DMS 273 treated with DMSO at 0.1 percent for 48 hours (cell line): Measurements from ENCODE around the gene DPP10.
"Not testable (repeated sequence)": the region's sequence is repeated elsewhere in the genome, so short reads cannot be mapped to it uniquely, and the experiment has no call there.

Source experiments
- DNase-seq: peaks from one replicate; lab custom pipeline; 2025; lab: John Stamatoyannopoulos, UW

The DPP10 gene

GRCh38 chr2:115427436-115427835, 985.0 kb downstream of the DPP10 start:
- DNase-seq, result no peak

GRCh38 chr2:115440746-115441145, 998.3 kb downstream of the DPP10 start:
- DNase-seq, result not testable (repeated sequence)

- no peak for DNase-seq
Observed at GRCh38 chr2:115443539-115444185, 1001.2 kb downstream of the DPP10 start.

- no peak for DNase-seq
Observed at GRCh38 chr2:115460008-115460407, 1017.6 kb downstream of the DPP10 start.

- DNase-seq, result peak; percentile 34
Observed at GRCh38 chr2:115480741-115481140, 1038.3 kb downstream of the DPP10 start.

GRCh38 chr2:115481842-115482241, 1039.4 kb downstream of the DPP10 start:
- no peak for DNase-seq

GRCh38 chr2:115483666-115484065, 1041.2 kb downstream of the DPP10 start:
- DNase-seq, result no peak

- no peak for DNase-seq
Observed at GRCh38 chr2:115484486-115484885, 1042.0 kb downstream of the DPP10 start.

- no peak for DNase-seq
Observed at GRCh38 chr2:115484983-115485382, 1042.5 kb downstream of the DPP10 start.

GRCh38 chr2:115491186-115491793, 1048.8 kb downstream of the DPP10 start:
- DNase-seq, result no peak

- no peak for DNase-seq
Observed at GRCh38 chr2:115505331-115505730, 1062.9 kb downstream of the DPP10 start.

GRCh38 chr2:115520727-115521126, 1078.3 kb downstream of the DPP10 start:
- no peak for DNase-seq

GRCh38 chr2:115524452-115524851, 1082.0 kb downstream of the DPP10 start:
- no peak for DNase-seq

- DNase-seq, result no peak
Observed at GRCh38 chr2:115529627-115530026, 1087.2 kb downstream of the DPP10 start.

- DNase-seq, result no peak
Observed at GRCh38 chr2:115533081-115533480, 1090.6 kb downstream of the DPP10 start.

- DNase-seq, result no peak
Observed at GRCh38 chr2:115541814-115542213, 1099.4 kb downstream of the DPP10 start.

- DNase-seq, result no peak
Observed at GRCh38 chr2:115542331-115542730, 1099.9 kb downstream of the DPP10 start.

- DNase-seq, result no peak
Observed at GRCh38 chr2:115543024-115543423, 1100.6 kb downstream of the DPP10 start.

GRCh38 chr2:115543461-115543860, 1101.0 kb downstream of the DPP10 start:
- DNase-seq, result no peak

- DNase-seq, result no peak
Observed at GRCh38 chr2:115549611-115550130, 1107.2 kb downstream of the DPP10 start.

- no peak for DNase-seq
Observed at GRCh38 chr2:115552726-115553125, 1110.3 kb downstream of the DPP10 start.

- no peak for DNase-seq
Observed at GRCh38 chr2:115554153-115554552, 1111.7 kb downstream of the DPP10 start.

- DNase-seq, result no peak
Observed at GRCh38 chr2:115558725-115559124, 1116.3 kb downstream of the DPP10 start.

GRCh38 chr2:115560666-115561065, 1118.2 kb downstream of the DPP10 start:
- no peak for DNase-seq
